ENCODE results near the gene LSM10.

LSM10 gene

GRCh38 chr1:36425791-36426190 is 28.1 kb upstream of the LSM10 start:
- no peaks in the 10 kb centered on the region for H4K20me1 ChIP-seq (ENCODE audit: insufficient read depth, low read length, poor library complexity, severe bottlenecking)
- H3K79me2 ChIP-seq (ENCODE audit: insufficient read depth, low read length) = no peaks in the 10 kb centered on the region
- no peaks in the 10 kb centered on the region for H3K9me3 ChIP-seq (ENCODE audit: insufficient read depth, low read depth, low read length)
- no peaks in the 10 kb centered on the region for H3K4me1 ChIP-seq (ENCODE audit: insufficient read depth, low read length, poor library complexity, severe bottlenecking)
- no peak overlapping the region for H2AFZ ChIP-seq (ENCODE audit: low read length)
- H3K36me3 ChIP-seq (ENCODE audit: insufficient read depth, low read length) = no peaks in the 10 kb centered on the region
- no peaks in the 10 kb centered on the region for H3K27me3 ChIP-seq (ENCODE audit: insufficient read depth, low read length, poor library complexity, severe bottlenecking)
- H3K4me3 ChIP-seq (ENCODE audit: low read length, poor library complexity, severe bottlenecking) = no peak overlapping the region
- H3F3A ChIP-seq (ENCODE audit: low read depth) = no peaks in the 10 kb centered on the region
- no peak for TF ChIP-seq CTCF (conservative IDR thresholded peaks at IDR 0.05; ENCODE audit: low read length)
- TF ChIP-seq EZH2phosphoT487 (IDR thresholded peaks at IDR 0.05; ENCODE audit: borderline replicate concordance) = no peak
- H3K9ac ChIP-seq (ENCODE audit: low read depth, low read length, poor library complexity, severe bottlenecking) = no peak overlapping the region
- no peaks in the 10 kb centered on the region for H3K9me2 ChIP-seq (replicated peaks; ENCODE audit: low read depth, low read length)
- no peak overlapping the region for H3K4me2 ChIP-seq (ENCODE audit: low read depth, low read length, poor library complexity, severe bottlenecking)

- H3K27me3 ChIP-seq (ENCODE audit: insufficient read depth, low read length, poor library complexity, severe bottlenecking) = no peaks in the 10 kb centered on the region
- no peaks in the 10 kb centered on the region for H4K20me1 ChIP-seq (ENCODE audit: insufficient read depth, low read length, poor library complexity, severe bottlenecking)
- H3K79me2 ChIP-seq (ENCODE audit: insufficient read depth, low read length) = no peaks in the 10 kb centered on the region
- no peak overlapping the region for H3K4me3 ChIP-seq (ENCODE audit: low read length, poor library complexity, severe bottlenecking)
- no peaks in the 10 kb centered on the region for H3K9me2 ChIP-seq (replicated peaks; ENCODE audit: low read depth, low read length)
- H3K4me1 ChIP-seq (ENCODE audit: insufficient read depth, low read length, poor library complexity, severe bottlenecking) = peaks cover 6% of the 10 kb centered on the region
- H3K36me3 ChIP-seq (ENCODE audit: insufficient read depth, low read length) = no peaks in the 10 kb centered on the region
- H2AFZ ChIP-seq (ENCODE audit: low read length) = no peak overlapping the region
- H3K4me2 ChIP-seq (ENCODE audit: low read depth, low read length, poor library complexity, severe bottlenecking) = no peak overlapping the region
- no peaks in the 10 kb centered on the region for H3K9me3 ChIP-seq (ENCODE audit: insufficient read depth, low read depth, low read length)
- TF ChIP-seq EZH2phosphoT487 (IDR thresholded peaks at IDR 0.05; ENCODE audit: borderline replicate concordance) (no peak), CTCF (conservative IDR thresholded peaks at IDR 0.05; ENCODE audit: low read length) (no peak)
- H3F3A ChIP-seq (ENCODE audit: low read depth) = no peaks in the 10 kb centered on the region
- H3K9ac ChIP-seq (ENCODE audit: low read depth, low read length, poor library complexity, severe bottlenecking) = peak overlapping the region; percentile 9
Observed at GRCh38 chr1:36421649-36422048, 23.9 kb upstream of the LSM10 start.

- Histone ChIP-seq H3K4me2 (ENCODE audit: low read depth, low read length, poor library complexity, severe bottlenecking) (peak overlapping the region; percentile 62), H3K27me3 (ENCODE audit: insufficient read depth, low read length, poor library complexity, severe bottlenecking) (no peaks in the 10 kb centered on the region), H3K9me2 (replicated peaks; ENCODE audit: low read depth, low read length) (no peaks in the 10 kb centered on the region), H4K20me1 (ENCODE audit: insufficient read depth, low read length, poor library complexity, severe bottlenecking) (no peaks in the 10 kb centered on the region), H3K79me2 (ENCODE audit: insufficient read depth, low read length) (no peaks in the 10 kb centered on the region), H3K36me3 (ENCODE audit: insufficient read depth, low read length) (no peaks in the 10 kb centered on the region), H3K9me3 (ENCODE audit: insufficient read depth, low read depth, low read length) (no peaks in the 10 kb centered on the region), H3K4me1 (ENCODE audit: insufficient read depth, low read length, poor library complexity, severe bottlenecking) (peaks cover 6% of the 10 kb centered on the region), H3K9ac (ENCODE audit: low read depth, low read length, poor library complexity, severe bottlenecking) (peak overlapping the region; percentile 47), H3F3A (ENCODE audit: low read depth) (no peaks in the 10 kb centered on the region), H2AFZ (ENCODE audit: low read length) (peak overlapping the region; percentile 74), H3K4me3 (ENCODE audit: low read length, poor library complexity, severe bottlenecking) (peak overlapping the region; percentile 16)
- TF ChIP-seq EZH2phosphoT487 (IDR thresholded peaks at IDR 0.05; ENCODE audit: borderline replicate concordance) = no peak
- TF ChIP-seq CTCF (conservative IDR thresholded peaks at IDR 0.05; ENCODE audit: low read length) = peak; percentile 94
Observed at GRCh38 chr1:36420836-36421317, 23.2 kb upstream of the LSM10 start.

Measured in Loucy (cell line).